Keratinocyte (primary cell): ENCODE data around the gene CCIN. TPM values are rescaled to one million over a fixed set of nuclear protein-coding genes. Genes with fewer than 3 reads are reported as not detected.
"Not testable (repeated sequence)": the region's sequence is repeated elsewhere in the genome, so short reads cannot be mapped to it uniquely, and the experiment has no call there.

Source experiments
- DNase-seq: peaks from one replicate; pipeline ENCODE4 v3.0.0-alpha.2; 2011; ENCODE audit warnings: low read depth, missing footprints, low spot score
- FAIRE-seq: peaks from 2 replicates; lab custom pipeline; 2011; peaks lifted over from hg19 to GRCh38; lab: Jason Lieb, UNC
- H2AFZ ChIP-seq: 2 replicates; pipeline ENCODE4 v1.6.0; 2012; ENCODE audit warnings: low read length, control low read depth, inconsistent platforms; ENCODE audit not compliant: control insufficient read depth
- H3K27ac ChIP-seq: 2 replicates; pipeline ENCODE4 v1.5.1; 2011; ENCODE audit warnings: low read length; ENCODE audit not compliant: control insufficient read depth, insufficient read depth
- H3K27me3 ChIP-seq: 3 replicates; pipeline ENCODE4 v1.6.0; 2011; ENCODE audit warnings: low read length; ENCODE audit not compliant: control insufficient read depth, insufficient read depth; ENCODE audit errors: extremely low read depth
- H3K36me3 ChIP-seq, 2 experiments: 2 replicates in 1 of 2; 3 replicates in 1 of 2; pipeline ENCODE4 v1.5.1; 2011; ENCODE audit warnings: low read length in 2 of 2, mild to moderate bottlenecking in 1 of 2; ENCODE audit not compliant: control insufficient read depth in 2 of 2, insufficient read depth in 2 of 2; ENCODE audit errors: extremely low read depth in 1 of 2
- H3K4me1 ChIP-seq: 3 replicates; pipeline ENCODE4 v1.5.1; 2011; ENCODE audit warnings: low read length; ENCODE audit not compliant: control insufficient read depth, insufficient read depth; ENCODE audit errors: extremely low read depth
- H3K4me2 ChIP-seq: 3 replicates; pipeline ENCODE4 v1.6.0; 2011; ENCODE audit warnings: low read depth, low read length; ENCODE audit not compliant: control insufficient read depth, insufficient read depth; ENCODE audit errors: extremely low read depth
- H3K4me3 ChIP-seq, 3 experiments: fragments of 200-600 bp in 1 of 3; sonication (generic) in 1 of 3; 2 replicates in 2 of 3; 3 replicates in 1 of 3; pipeline ENCODE4 v1.5.1; 2011 to 2016; ENCODE audit warnings: low read length in 3 of 3, mild to moderate bottlenecking in 3 of 3, control low read depth in 2 of 3, inconsistent platforms in 1 of 3, low read depth in 1 of 3, mixed read lengths in 1 of 3, mixed run types in 1 of 3, moderate library complexity in 1 of 3; ENCODE audit not compliant: control insufficient read depth in 2 of 3, insufficient read depth in 2 of 3; ENCODE audit errors: extremely low read depth in 1 of 3
- H3K79me2 ChIP-seq: 2 replicates; pipeline ENCODE4 v1.6.0; 2012; ENCODE audit warnings: low read length; ENCODE audit not compliant: control insufficient read depth, insufficient read depth
- H3K9ac ChIP-seq: 3 replicates; pipeline ENCODE4 v1.6.0; 2011; ENCODE audit warnings: low read length; ENCODE audit not compliant: control insufficient read depth, insufficient read depth; ENCODE audit errors: extremely low read depth
- H3K9me1 ChIP-seq: 3 replicates; pipeline ENCODE4 v1.6.0; 2011; ENCODE audit warnings: low read length; ENCODE audit not compliant: control insufficient read depth, insufficient read depth; ENCODE audit errors: extremely low read depth
- H3K9me3 ChIP-seq: 2 replicates; pipeline ENCODE4 v1.5.1; 2012; ENCODE audit warnings: low read depth, low read length; ENCODE audit not compliant: control insufficient read depth
- H4K20me1 ChIP-seq: 3 replicates; pipeline ENCODE4 v1.6.0; 2011; ENCODE audit warnings: low read length; ENCODE audit not compliant: control insufficient read depth, insufficient read depth; ENCODE audit errors: extremely low read depth
- EZH2 ChIP-seq: IDR thresholded peaks from one replicate; pipeline ENCODE4 v1.6.1; 2012; ENCODE audit warnings: inconsistent platforms, mild to moderate bottlenecking, low read length, moderate library complexity
- dilution Hi-C: fragments of 300-500 bp; cut with MboI; formaldehyde crosslinking; loops from one replicate; pipeline ENCODE4 v1.7.0; 2020; ENCODE audit warnings: low sequenced_read_pairs; ENCODE audit not compliant: extremely low pct_ligation_motif_present
- polyA plus RNA-seq, 5 experiments: library from polyadenylated mRNA; depleted of rRNA in 3 of 5; stranded (reverse) in 3 of 5; stranded (forward) in 1 of 5; unstranded in 1 of 5; fragments of >200 nt; gene quantifications; 1 replicate in 1 of 5; 2 replicates in 3 of 5; 3 replicates in 1 of 5; pipeline versions ENCODE4 v1.2.1 to v1.2.3, GENCODE V29; 2011 to 2012; ENCODE audit warnings: missing spikeins in 2 of 5, low read depth in 1 of 5, low replicate concordance in 1 of 5
- TF ChIP-seq, protein P1 (sequence below), 3 experiments: IDR thresholded peaks in 1 of 3; conservative IDR thresholded peaks in 1 of 3; optimal IDR thresholded peaks in 1 of 3; 2 replicates in 2 of 3; 3 replicates in 1 of 3; pipeline versions ENCODE3 to v1.5.1; 2011; ENCODE audit warnings: low read length in 3 of 3, mild to moderate bottlenecking in 3 of 3, moderate library complexity in 2 of 3, control low read depth in 1 of 3, inconsistent platforms in 1 of 3; ENCODE audit not compliant: insufficient read depth in 2 of 3; ENCODE audit errors: extremely low read depth in 1 of 3

Gene CCIN
- polyA plus RNA-seq, 1 donor (not counting 4 experiments of a cell fraction or from before 2014, with no cell fraction given) = not detected

DNA sequence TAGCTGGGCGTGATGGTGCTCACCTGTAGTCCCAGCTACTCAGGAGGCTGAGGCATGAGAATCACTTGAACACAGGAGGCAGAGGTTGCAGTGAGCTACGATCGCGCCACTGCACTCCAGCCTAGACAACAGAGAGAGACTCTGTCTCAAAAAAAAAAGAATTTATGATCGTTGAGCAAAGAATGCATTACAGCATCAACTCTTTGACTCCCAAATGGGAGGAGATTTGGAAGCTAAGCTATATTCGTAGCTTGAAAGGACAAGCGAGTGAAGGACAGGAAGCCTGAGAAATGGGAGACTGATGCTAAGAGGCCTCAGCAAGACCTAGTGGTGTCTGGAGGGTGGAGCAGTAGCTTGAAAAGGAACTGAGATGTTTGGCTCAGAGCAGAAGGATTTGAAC is 10.3 kb upstream of the CCIN start:
- Histone ChIP-seq H3K9me3 (no peaks in the 10 kb centered on the region), H3K27me3 (no peaks in the 10 kb centered on the region), H3K4me1 (peaks cover 4% of the 10 kb centered on the region), H3K36me3 (no peaks in the 10 kb centered on the region), H4K20me1 (no peaks in the 10 kb centered on the region), H2AFZ (no peak overlapping the region), H3K79me2 (no peaks in the 10 kb centered on the region), H3K4me2 (no peak overlapping the region), H3K9me1 (no peaks in the 10 kb centered on the region), H3K27ac (no peak overlapping the region), H3K4me3 (no peak overlapping the region), H3K9ac (no peak overlapping the region)
- no peak for TF ChIP-seq EZH2
- TF ChIP-seq, protein P1, sequence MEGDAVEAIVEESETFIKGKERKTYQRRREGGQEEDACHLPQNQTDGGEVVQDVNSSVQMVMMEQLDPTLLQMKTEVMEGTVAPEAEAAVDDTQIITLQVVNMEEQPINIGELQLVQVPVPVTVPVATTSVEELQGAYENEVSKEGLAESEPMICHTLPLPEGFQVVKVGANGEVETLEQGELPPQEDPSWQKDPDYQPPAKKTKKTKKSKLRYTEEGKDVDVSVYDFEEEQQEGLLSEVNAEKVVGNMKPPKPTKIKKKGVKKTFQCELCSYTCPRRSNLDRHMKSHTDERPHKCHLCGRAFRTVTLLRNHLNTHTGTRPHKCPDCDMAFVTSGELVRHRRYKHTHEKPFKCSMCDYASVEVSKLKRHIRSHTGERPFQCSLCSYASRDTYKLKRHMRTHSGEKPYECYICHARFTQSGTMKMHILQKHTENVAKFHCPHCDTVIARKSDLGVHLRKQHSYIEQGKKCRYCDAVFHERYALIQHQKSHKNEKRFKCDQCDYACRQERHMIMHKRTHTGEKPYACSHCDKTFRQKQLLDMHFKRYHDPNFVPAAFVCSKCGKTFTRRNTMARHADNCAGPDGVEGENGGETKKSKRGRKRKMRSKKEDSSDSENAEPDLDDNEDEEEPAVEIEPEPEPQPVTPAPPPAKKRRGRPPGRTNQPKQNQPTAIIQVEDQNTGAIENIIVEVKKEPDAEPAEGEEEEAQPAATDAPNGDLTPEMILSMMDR (optimal IDR thresholded peaks at IDR 0.05 in 1 of 3, IDR thresholded peaks at IDR 0.05 in 1 of 3, conservative IDR thresholded peaks at IDR 0.05 in 1 of 3; ENCODE audit: extremely low read depth in 1 of 3, insufficient read depth in 2 of 3, low read length in 3 of 3) = no peak
- dilution Hi-C loops = no loop called here
- FAIRE-seq = no peak
- no peak for DNase-seq

DNA sequence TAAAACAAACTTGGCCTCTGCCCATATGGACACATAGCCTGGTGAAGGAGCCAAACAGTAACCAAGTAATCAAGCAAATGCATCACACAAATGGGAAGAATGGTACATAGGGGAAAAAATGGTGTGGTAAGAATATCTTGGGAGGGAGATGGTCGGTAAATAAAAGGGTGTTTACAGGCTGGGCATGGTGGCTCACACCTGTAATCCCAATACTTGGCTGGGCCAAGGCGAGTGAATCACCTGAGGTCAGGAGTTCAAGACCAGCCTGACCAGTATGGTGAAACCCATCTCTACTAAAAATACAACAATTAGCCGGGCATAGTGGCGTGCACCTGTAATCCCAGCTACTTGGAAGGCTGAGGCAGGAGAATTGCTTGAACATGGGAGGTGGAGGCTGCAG is 9.7 kb upstream of the CCIN start:
- H2AFZ ChIP-seq, H3K79me2 ChIP-seq, H3K4me3 ChIP-seq, H3K4me1 ChIP-seq, H3K9me3 ChIP-seq, H3K9ac ChIP-seq, H3K27ac ChIP-seq, DNase-seq, H3K4me2 ChIP-seq, H3K9me1 ChIP-seq, dilution Hi-C loops, H3K27me3 ChIP-seq, FAIRE-seq, H3K36me3 ChIP-seq, H4K20me1 ChIP-seq: not testable (repeated sequence)

DNA sequence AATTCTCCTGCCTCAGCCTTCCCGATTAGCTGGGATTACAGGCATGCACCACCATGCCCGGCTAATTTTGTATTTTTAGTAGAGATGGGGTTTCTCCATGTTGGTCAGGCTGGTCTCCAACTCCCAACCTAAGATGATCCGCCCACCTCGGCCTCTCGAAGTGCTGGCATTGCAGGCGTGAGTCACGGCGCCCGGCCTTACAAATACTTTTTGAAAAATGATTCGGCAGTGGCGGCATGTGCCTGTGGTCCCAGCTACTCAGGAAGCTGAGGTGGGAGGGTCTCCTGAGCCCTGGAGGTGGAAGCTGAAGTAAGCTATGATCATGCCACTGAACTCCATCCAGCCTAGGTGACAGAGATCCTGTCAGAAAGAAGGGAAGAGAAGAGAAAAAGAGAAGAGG is 9.1 kb upstream of the CCIN start:
- H2AFZ ChIP-seq, H3K9me1 ChIP-seq, H3K4me2 ChIP-seq, H3K4me3 ChIP-seq, H3K9ac ChIP-seq, H3K79me2 ChIP-seq, DNase-seq, H3K4me1 ChIP-seq, H3K9me3 ChIP-seq, dilution Hi-C loops, FAIRE-seq, H3K27ac ChIP-seq, H4K20me1 ChIP-seq, H3K36me3 ChIP-seq, H3K27me3 ChIP-seq: not testable (repeated sequence)
